HCT116 (cell line): ENCODE measurements around the gene DGKB.

Source experiments
- CEBPB ChIP-seq: IDR thresholded peaks from 2 replicates; pipeline ENCODE4 v1.6.1; 2012; ENCODE audit warnings: low read depth
- CTCF ChIP-seq, 3 experiments: fragments of 200-600 bp in 1 of 3; sonication (generic) in 1 of 3; IDR thresholded peaks in 2 of 3; conservative IDR thresholded peaks in 1 of 3; 2 replicates each; pipeline ENCODE4 v1.5.1; 2012 to 2017; ENCODE audit warnings: low read depth in 2 of 3, low read length in 2 of 3, antibody characterized with exemption in 1 of 3, borderline replicate concordance in 1 of 3, control low read depth in 1 of 3, mild to moderate bottlenecking in 1 of 3, mixed read lengths in 1 of 3, mixed run types in 1 of 3, moderate library complexity in 1 of 3; ENCODE audit not compliant: insufficient read depth in 1 of 3
- EZH2 ChIP-seq: fragments of 200-600 bp; sonication (generic); IDR thresholded peaks from 2 replicates; pipeline ENCODE4 v1.6.1; 2017; ENCODE audit warnings: antibody characterized with exemption, mixed run types
- POLR2A ChIP-seq: IDR thresholded peaks from 2 replicates; pipeline ENCODE4 v1.7.0; 2011; ENCODE audit warnings: borderline replicate concordance; ENCODE audit not compliant: insufficient read depth, insufficient read length; ENCODE audit errors: extremely low read depth
- RAD21 ChIP-seq: IDR thresholded peaks from 2 replicates; pipeline ENCODE4 v1.6.1; 2012; ENCODE audit warnings: low read depth, mild to moderate bottlenecking
- REST ChIP-seq: IDR thresholded peaks from 2 replicates; pipeline ENCODE4 v1.6.1; 2012; ENCODE audit warnings: low read depth
- SIN3A ChIP-seq: IDR thresholded peaks from 2 replicates; pipeline ENCODE4 v1.6.1; 2012; ENCODE audit warnings: low read depth
- SP1 ChIP-seq: IDR thresholded peaks from 2 replicates; pipeline ENCODE4 v1.6.1; 2012; ENCODE audit warnings: low read depth
- SRF ChIP-seq: IDR thresholded peaks from 2 replicates; pipeline ENCODE4 v1.6.1; 2012; ENCODE audit warnings: low read depth
- YY1 ChIP-seq: IDR thresholded peaks from 2 replicates; pipeline ENCODE4 v1.6.1; 2011; ENCODE audit warnings: low read length, low read depth, moderate library complexity, mild to moderate bottlenecking; ENCODE audit not compliant: insufficient replicate concordance; ENCODE audit errors: extremely low read depth
- ZNF274 ChIP-seq: fragments of 200-500 bp; sonication (Bioruptor generic); IDR thresholded peaks from 2 replicates; pipeline ENCODE4 v1.6.1; 2014; ENCODE audit warnings: mild to moderate bottlenecking, low read depth, low read length, inconsistent platforms

- no peak for TF ChIP-seq CTCF (IDR thresholded peaks at IDR 0.05 in 2 of 3, conservative IDR thresholded peaks at IDR 0.05 in 1 of 3; ENCODE audit: borderline replicate concordance in 1 of 3, insufficient read depth in 1 of 3, low read depth in 2 of 3, low read length in 2 of 3)
- no peak for TF ChIP-seq CEBPB
- TF ChIP-seq POLR2A: no peak
- TF ChIP-seq SIN3A: no peak
- no peak for TF ChIP-seq SRF
- no peak for TF ChIP-seq ZNF274
- no peak for TF ChIP-seq REST
- no peak for TF ChIP-seq EZH2
- TF ChIP-seq YY1: no peak
- TF ChIP-seq SP1: no peak
- TF ChIP-seq RAD21: no peak
These were observed 668.6 kb downstream of the DGKB start for GRCh38 chr7:14233868-14234369.
